Measurements from ENCODE around the gene ARID1B.

The ARID1B gene

DNA sequence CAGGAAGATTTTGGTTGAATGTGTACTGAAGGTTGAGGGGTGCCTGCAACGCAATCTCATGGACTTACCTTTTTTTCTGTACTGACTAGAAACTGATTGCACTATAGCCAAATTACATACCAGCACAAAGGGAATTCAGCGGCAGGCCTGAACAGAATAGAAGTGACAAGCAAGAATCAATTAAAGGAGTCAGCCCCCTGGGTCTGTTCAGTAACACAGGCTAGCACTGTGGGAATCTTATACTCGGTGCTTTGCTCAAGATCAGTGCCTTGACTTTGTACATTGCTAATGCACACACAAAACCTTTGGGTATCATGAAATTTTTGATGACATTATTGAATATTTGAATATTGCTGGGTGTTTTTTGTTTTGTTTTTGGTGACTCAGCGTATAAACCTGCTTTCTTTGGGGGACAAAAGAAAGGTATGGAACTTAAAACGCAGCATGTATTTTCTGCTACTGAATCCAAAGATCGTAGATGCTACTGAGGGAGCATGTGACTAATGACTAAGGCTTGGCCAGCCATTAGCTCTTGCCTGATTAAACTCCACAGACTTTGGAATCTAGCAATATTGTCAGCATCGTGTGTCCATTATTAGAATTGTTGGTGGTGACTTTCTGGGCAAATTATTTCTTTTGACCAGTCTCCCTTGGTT, 236.6 kb downstream of the ARID1B start:
- no peaks in the 10 kb centered on the region for H3K36me3 ChIP-seq (ENCODE audit: low read length)
- no peak overlapping the region for H3K4me3 ChIP-seq (ENCODE audit: insufficient read depth, low read length, poor library complexity, severe bottlenecking)
- H3K9me2 ChIP-seq (replicated peaks; ENCODE audit: insufficient read depth, low read length): no peaks in the 10 kb centered on the region
- no peaks in the 10 kb centered on the region; the same call in 1 of the 2 replicates for H4K20me1 ChIP-seq (ENCODE audit: low read depth, low read length)
- no peaks in the 10 kb centered on the region for H3F3A ChIP-seq (ENCODE audit: insufficient read depth)
- H3K9ac ChIP-seq (ENCODE audit: low read length): no peak overlapping the region
- H3K27me3 ChIP-seq (ENCODE audit: low read length): no peaks in the 10 kb centered on the region
- H3K9me3 ChIP-seq (ENCODE audit: insufficient read depth, low read length): no peaks in the 10 kb centered on the region
- H3K79me2 ChIP-seq (ENCODE audit: insufficient read depth, low read length): peaks cover 57% of the 10 kb centered on the region
- H3K4me2 ChIP-seq (ENCODE audit: low read depth, low read length, poor library complexity, severe bottlenecking): no peak overlapping the region
- no peak for TF ChIP-seq EZH2phosphoT487 (conservative IDR thresholded peaks at IDR 0.05; ENCODE audit: low read length)
- TF ChIP-seq, protein P1, sequence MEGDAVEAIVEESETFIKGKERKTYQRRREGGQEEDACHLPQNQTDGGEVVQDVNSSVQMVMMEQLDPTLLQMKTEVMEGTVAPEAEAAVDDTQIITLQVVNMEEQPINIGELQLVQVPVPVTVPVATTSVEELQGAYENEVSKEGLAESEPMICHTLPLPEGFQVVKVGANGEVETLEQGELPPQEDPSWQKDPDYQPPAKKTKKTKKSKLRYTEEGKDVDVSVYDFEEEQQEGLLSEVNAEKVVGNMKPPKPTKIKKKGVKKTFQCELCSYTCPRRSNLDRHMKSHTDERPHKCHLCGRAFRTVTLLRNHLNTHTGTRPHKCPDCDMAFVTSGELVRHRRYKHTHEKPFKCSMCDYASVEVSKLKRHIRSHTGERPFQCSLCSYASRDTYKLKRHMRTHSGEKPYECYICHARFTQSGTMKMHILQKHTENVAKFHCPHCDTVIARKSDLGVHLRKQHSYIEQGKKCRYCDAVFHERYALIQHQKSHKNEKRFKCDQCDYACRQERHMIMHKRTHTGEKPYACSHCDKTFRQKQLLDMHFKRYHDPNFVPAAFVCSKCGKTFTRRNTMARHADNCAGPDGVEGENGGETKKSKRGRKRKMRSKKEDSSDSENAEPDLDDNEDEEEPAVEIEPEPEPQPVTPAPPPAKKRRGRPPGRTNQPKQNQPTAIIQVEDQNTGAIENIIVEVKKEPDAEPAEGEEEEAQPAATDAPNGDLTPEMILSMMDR (IDR thresholded peaks at IDR 0.05; ENCODE audit: insufficient read depth, low read length, poor library complexity, severe bottlenecking): no peak
- no peak overlapping the region for H3K27ac ChIP-seq (ENCODE audit: low read depth, low read length)
- H2AFZ ChIP-seq (ENCODE audit: low read depth, low read length, severe bottlenecking): no peak overlapping the region

- Histone ChIP-seq H3K36me3 (ENCODE audit: low read length) (no peaks in the 10 kb centered on the region), H3K4me3 (ENCODE audit: insufficient read depth, low read length, poor library complexity, severe bottlenecking) (no peak overlapping the region), H3F3A (ENCODE audit: insufficient read depth) (peaks cover 10% of the 10 kb centered on the region), H3K4me2 (ENCODE audit: low read depth, low read length, poor library complexity, severe bottlenecking) (no peak overlapping the region), H3K27me3 (ENCODE audit: low read length) (no peaks in the 10 kb centered on the region), H4K20me1 (ENCODE audit: low read depth, low read length) (no peaks in the 10 kb centered on the region; the same call in 1 of the 2 replicates), H3K9me3 (ENCODE audit: insufficient read depth, low read length) (no peaks in the 10 kb centered on the region), H3K9ac (ENCODE audit: low read length) (no peak overlapping the region), H2AFZ (ENCODE audit: low read depth, low read length, severe bottlenecking) (no peak overlapping the region), H3K27ac (ENCODE audit: low read depth, low read length) (no peak overlapping the region), H3K79me2 (ENCODE audit: insufficient read depth, low read length) (peaks cover 59% of the 10 kb centered on the region), H3K9me2 (replicated peaks; ENCODE audit: insufficient read depth, low read length) (no peaks in the 10 kb centered on the region)
- TF ChIP-seq EZH2phosphoT487 (conservative IDR thresholded peaks at IDR 0.05; ENCODE audit: low read length): no peak
- TF ChIP-seq, protein P1 (IDR thresholded peaks at IDR 0.05; ENCODE audit: insufficient read depth, low read length, poor library complexity, severe bottlenecking): no peak
Observed at GRCh38 chr6:157014871-157015270, 237.7 kb downstream of the ARID1B start.

- Histone ChIP-seq H3K4me2 (ENCODE audit: low read depth, low read length, poor library complexity, severe bottlenecking) (no peak overlapping the region), H2AFZ (ENCODE audit: low read depth, low read length, severe bottlenecking) (no peak overlapping the region), H3F3A (ENCODE audit: insufficient read depth) (peaks cover 23% of the 10 kb centered on the region), H3K9ac (ENCODE audit: low read length) (no peak overlapping the region), H3K36me3 (ENCODE audit: low read length) (no peaks in the 10 kb centered on the region), H3K27me3 (ENCODE audit: low read length) (no peaks in the 10 kb centered on the region), H3K79me2 (ENCODE audit: insufficient read depth, low read length) (peaks cover 44% of the 10 kb centered on the region), H3K4me3 (ENCODE audit: insufficient read depth, low read length, poor library complexity, severe bottlenecking) (no peak overlapping the region), H4K20me1 (ENCODE audit: low read depth, low read length) (no peaks in the 10 kb centered on the region; the same call in 1 of the 2 replicates), H3K9me3 (ENCODE audit: insufficient read depth, low read length) (no peaks in the 10 kb centered on the region), H3K9me2 (replicated peaks; ENCODE audit: insufficient read depth, low read length) (no peaks in the 10 kb centered on the region), H3K27ac (ENCODE audit: low read depth, low read length) (no peak overlapping the region)
- no peak for TF ChIP-seq EZH2phosphoT487 (conservative IDR thresholded peaks at IDR 0.05; ENCODE audit: low read length)
- TF ChIP-seq, protein P1 (IDR thresholded peaks at IDR 0.05; ENCODE audit: insufficient read depth, low read length, poor library complexity, severe bottlenecking): no peak
Observed at GRCh38 chr6:157017022-157017421, 239.8 kb downstream of the ARID1B start.
